ENCODE results near the gene CACFD1.
"Not testable (repeated sequence)": the region's sequence is repeated elsewhere in the genome, so short reads cannot be mapped to it uniquely, and the experiment has no call there.

The CACFD1 gene

DNA sequence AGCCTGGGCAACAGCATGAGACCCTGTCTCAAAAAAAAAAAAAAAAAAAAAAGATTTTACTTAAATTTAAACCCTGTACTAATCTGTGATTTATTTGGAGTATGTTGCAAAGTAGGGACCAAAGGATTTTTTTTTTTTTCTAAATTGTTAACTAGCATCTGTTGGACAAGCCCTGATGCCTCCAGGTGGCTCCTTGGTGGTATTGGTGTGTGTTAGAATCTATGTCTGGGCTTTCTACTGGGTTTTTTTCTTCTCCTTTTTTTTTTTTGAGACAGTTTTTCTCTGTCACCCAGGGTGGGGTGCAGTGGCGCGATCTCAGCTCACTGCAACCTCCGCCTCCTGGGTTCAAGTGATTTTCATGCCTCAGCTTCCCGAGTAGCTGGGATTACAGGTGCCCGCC is 7.9 kb upstream of the CACFD1 start:
- not testable (repeated sequence) for H3K9me3 Mint-ChIP-seq, DNase-seq, H3K36me3 Mint-ChIP-seq, H3K4me3 Mint-ChIP-seq, H3K4me1 Mint-ChIP-seq, H3K27me3 Mint-ChIP-seq, H3K27ac Mint-ChIP-seq
- ATAC-seq (replicated peaks): peak in 1 of 2 donors; percentile 53

DNA sequence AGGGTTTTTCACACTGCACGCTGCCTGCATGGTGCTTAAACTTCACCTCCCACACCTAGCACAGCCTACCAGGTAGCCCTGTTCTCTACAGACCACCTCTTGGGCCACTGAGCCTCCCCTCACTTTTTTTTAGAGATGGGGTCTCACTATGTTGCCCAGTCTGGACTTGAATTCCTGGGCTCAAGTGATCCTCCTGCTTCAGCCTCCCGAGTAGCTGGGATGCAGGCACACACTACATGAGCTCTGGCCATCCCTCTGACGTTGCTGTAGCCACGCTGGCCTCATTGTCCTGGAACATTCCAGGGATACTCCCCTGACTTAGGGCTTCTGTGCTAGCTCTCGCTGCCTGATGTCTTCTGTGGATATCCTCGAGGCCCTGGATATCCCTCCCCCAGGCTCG is 7.2 kb upstream of the CACFD1 start:
- Mint-ChIP-seq H3K4me1 (peaks cover 0 to 6% of the 10 kb centered on the region in 2 donors), H3K27ac (no peak overlapping the region), H3K4me3 (no peak overlapping the region), H3K9me3 (no peaks in the 10 kb centered on the region), H3K27me3 (no peaks in the 10 kb centered on the region), H3K36me3 (no peaks in the 10 kb centered on the region)
- ATAC-seq (replicated peaks) (no peak), DNase-seq (no peak)

DNA sequence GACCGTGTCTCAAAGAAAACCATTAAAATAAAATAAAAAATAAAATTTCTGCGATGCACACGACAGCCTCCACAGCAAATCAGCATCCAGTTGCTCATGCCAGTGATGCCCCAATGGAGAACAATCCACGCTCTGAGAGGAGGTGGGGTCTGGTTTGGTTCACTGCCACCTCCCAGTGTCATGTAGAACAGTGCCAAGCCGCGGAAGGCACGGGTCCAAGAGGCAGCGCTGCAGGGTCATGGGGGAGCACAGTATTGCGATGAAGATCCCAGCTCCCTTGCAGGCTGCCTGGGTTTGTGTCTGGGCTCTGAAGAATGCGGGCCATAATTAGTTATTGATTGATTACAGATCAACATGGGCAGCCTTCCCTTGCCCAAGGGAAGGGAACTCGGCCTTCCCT is 6.1 kb upstream of the CACFD1 start:
- Mint-ChIP-seq H3K27ac (no peak overlapping the region), H3K36me3 (no peaks in the 10 kb centered on the region), H3K9me3 (no peaks in the 10 kb centered on the region), H3K4me1 (peaks cover 0 to 6% of the 10 kb centered on the region in 2 donors), H3K27me3 (no peaks in the 10 kb centered on the region), H3K4me3 (no peak overlapping the region)
- ATAC-seq (replicated peaks) (no peak), DNase-seq (no peak)

DNA sequence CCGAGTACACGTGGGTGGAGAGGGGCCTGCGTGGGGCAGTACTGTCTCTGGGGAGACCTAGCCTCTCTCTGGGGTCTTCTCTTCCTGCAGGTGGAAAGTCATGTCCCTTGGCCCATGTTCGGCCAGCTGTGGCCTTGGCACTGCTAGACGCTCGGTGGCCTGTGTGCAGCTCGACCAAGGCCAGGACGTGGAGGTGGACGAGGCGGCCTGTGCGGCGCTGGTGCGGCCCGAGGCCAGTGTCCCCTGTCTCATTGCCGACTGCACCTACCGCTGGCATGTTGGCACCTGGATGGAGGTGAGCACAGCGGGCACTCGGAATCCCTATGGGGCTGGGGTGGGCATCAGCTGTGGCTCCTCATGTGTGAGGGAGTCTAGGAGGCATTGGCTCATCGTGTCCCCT is 5.5 kb upstream of the CACFD1 start:
- no peak for DNase-seq
- no peak overlapping the region for H3K4me3 Mint-ChIP-seq
- peaks cover 6% of the 10 kb centered on the region in 2 donors for H3K4me1 Mint-ChIP-seq
- H3K27me3 Mint-ChIP-seq: no peaks in the 10 kb centered on the region
- no peak overlapping the region for H3K27ac Mint-ChIP-seq
- ATAC-seq (replicated peaks): no peak
- H3K36me3 Mint-ChIP-seq: no peaks in the 10 kb centered on the region
- H3K9me3 Mint-ChIP-seq: no peaks in the 10 kb centered on the region

DNA sequence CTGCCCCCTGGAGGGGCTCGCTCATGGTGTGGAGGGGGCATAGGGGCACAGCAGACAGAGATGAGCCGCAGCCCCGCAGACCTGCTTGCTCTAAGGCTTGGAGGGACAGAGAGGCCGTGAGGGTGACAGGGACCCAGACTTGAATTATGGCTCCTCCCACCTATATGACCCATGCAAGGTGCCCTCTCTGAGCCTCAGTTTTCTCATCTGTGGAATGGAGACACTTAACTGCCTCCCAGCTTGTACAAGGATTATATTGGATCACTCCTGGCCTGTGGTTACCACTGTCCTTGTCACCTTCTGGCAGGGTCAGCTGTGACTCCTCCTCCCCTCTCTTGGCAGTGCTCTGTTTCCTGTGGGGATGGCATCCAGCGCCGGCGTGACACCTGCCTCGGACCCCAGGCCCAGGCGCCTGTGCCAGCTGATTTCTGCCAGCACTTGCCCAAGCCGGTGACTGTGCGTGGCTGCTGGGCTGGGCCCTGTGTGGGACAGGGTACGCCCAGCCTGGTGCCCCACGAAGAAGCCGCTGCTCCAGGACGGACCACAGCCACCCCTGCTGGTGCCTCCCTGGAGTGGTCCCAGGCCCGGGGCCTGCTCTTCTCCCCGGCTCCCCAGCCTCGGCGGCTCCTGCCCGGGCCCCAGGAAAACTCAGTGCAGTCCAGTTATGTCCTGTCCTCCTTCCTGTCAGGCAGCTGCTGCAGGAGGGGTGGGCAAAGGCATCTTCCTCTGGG is 4.7 kb upstream of the CACFD1 start:
- Mint-ChIP-seq H3K4me3 (no peak overlapping the region), H3K27me3 (no peaks in the 10 kb centered on the region), H3K9me3 (no peaks in the 10 kb centered on the region), H3K36me3 (no peaks in the 10 kb centered on the region), H3K27ac (no peak overlapping the region), H3K4me1 (peaks cover 6 to 7% of the 10 kb centered on the region in 2 donors)
- ATAC-seq (replicated peaks) (no peak), DNase-seq (no peak)

DNA sequence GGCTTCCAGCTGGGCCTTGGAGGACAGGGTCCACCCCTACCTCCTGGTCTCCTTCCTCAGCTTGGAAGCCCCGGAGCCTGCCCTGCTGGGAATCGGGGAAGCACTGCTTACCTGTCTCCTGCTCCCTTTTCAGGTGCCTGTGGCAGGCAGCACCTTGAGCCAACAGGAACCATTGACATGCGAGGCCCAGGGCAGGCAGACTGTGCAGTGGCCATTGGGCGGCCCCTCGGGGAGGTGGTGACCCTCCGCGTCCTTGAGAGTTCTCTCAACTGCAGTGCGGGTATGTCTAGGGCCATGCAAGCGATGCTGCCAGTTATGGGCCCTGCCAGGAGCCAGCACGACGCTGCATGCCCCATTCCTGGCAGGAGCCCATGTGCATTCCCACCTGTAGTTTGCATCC is 3.8 kb upstream of the CACFD1 start:
- no peak overlapping the region for H3K4me3 Mint-ChIP-seq
- no peaks in the 10 kb centered on the region for H3K36me3 Mint-ChIP-seq
- ATAC-seq (replicated peaks) (no peak), DNase-seq (no peak)
- no peaks in the 10 kb centered on the region for H3K9me3 Mint-ChIP-seq
- no peak overlapping the region for H3K27ac Mint-ChIP-seq
- H3K4me1 Mint-ChIP-seq: peaks cover 12 to 13% of the 10 kb centered on the region in 2 donors
- H3K27me3 Mint-ChIP-seq: no peaks in the 10 kb centered on the region

DNA sequence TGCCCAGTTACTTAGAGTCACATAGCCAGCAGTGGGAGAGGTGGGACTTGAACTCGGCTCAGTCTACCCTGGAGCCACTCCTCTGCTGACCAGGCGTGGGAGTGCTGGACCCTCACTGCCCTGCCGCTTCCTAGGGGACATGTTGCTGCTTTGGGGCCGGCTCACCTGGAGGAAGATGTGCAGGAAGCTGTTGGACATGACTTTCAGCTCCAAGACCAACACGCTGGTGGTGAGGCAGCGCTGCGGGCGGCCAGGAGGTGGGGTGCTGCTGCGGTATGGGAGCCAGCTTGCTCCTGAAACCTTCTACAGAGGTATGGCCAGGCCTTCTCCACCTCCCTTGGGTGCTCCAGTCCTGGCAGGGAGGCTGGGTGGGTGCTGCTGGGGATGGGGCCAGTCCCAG is 3.4 kb upstream of the CACFD1 start:
- no peaks in the 10 kb centered on the region for H3K36me3 Mint-ChIP-seq
- H3K4me3 Mint-ChIP-seq: no peak overlapping the region
- ATAC-seq (replicated peaks) (no peak), DNase-seq (no peak)
- no peaks in the 10 kb centered on the region for H3K27me3 Mint-ChIP-seq
- peaks cover 17 to 18% of the 10 kb centered on the region in 2 donors for H3K4me1 Mint-ChIP-seq
- no peaks in the 10 kb centered on the region for H3K9me3 Mint-ChIP-seq
- no peak overlapping the region for H3K27ac Mint-ChIP-seq

DNA sequence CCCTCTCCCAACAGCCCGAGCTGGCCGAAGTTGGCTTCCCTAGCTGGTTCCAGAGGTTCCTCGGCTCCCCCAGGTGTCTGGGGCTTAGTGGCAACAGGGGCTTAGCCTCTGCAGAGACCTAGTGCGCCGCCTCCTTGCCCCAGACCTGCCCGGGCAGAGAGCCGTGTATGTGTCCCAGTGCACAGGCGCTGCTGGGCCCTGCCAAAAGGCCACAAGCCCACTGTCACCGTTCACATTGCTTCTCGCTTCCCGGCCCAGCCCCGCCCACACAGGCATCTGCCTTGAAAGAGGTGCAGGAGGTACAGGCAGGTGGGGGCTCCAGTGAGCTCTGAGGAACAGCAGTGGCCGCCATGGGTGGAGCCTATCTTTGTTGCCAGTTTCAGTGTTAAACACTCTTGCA is 2.5 kb upstream of the CACFD1 start:
- no peak for ATAC-seq (replicated peaks)
- H3K27ac Mint-ChIP-seq: no peak overlapping the region
- H3K9me3 Mint-ChIP-seq: no peaks in the 10 kb centered on the region
- H3K4me3 Mint-ChIP-seq: no peak overlapping the region
- no peaks in the 10 kb centered on the region for H3K27me3 Mint-ChIP-seq
- no peak for DNase-seq
- no peaks in the 10 kb centered on the region for H3K36me3 Mint-ChIP-seq
- peaks cover 17 to 23% of the 10 kb centered on the region in 2 donors for H3K4me1 Mint-ChIP-seq

DNA sequence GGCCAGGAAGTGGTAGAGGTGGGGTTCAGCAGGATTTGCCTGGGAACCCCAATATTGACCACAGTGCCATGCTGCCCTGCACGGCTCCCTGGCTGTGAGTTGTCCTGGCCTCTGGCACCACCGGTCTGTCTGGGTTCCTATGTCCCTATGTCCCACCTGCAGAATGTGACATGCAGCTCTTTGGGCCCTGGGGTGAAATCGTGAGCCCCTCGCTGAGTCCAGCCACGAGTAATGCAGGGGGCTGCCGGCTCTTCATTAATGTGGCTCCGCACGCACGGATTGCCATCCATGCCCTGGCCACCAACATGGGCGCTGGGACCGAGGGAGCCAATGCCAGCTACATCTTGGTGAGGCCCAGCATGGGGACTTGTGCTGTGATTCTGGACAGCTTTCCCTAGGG is 2.0 kb upstream of the CACFD1 start:
- no peaks in the 10 kb centered on the region for H3K9me3 Mint-ChIP-seq
- H3K27me3 Mint-ChIP-seq: no peaks in the 10 kb centered on the region
- no peak for DNase-seq
- H3K36me3 Mint-ChIP-seq: no peaks in the 10 kb centered on the region
- ATAC-seq (replicated peaks): no peak
- H3K4me3 Mint-ChIP-seq: no peak overlapping the region
- peaks cover 20 to 23% of the 10 kb centered on the region in 2 donors for H3K4me1 Mint-ChIP-seq
- H3K27ac Mint-ChIP-seq: no peak overlapping the region

DNA sequence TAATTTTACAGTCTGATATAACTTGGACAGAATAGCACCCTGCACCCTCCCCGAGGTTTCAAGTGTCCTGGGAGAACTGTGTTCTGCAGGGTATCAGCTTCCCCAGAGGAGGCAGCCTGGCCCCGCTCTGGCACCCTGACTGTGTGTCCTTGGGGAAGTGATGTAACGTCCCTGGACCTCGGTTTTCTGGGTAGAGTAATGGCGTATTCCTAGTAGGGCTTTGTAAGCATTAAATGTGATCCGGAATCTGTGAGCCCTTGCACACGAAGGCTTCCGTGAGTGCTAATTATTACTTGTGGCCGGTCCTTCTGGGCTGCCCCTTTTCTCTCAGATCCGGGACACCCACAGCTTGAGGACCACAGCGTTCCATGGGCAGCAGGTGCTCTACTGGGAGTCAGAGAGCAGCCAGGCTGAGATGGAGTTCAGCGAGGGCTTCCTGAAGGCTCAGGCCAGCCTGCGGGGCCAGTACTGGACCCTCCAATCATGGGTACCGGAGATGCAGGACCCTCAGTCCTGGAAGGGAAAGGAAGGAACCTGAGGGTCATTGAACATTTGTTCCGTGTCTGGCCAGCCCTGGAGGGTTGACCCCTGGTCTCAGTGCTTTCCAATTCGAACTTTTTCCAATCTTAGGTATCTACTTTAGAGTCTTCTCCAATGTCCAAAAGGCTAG is 1.0 kb upstream of the CACFD1 start:
- Mint-ChIP-seq H3K4me3 (peak overlapping the region; percentile 97 to 100), H3K27me3 (no peaks in the 10 kb centered on the region), H3K4me1 (peaks cover 20 to 29% of the 10 kb centered on the region in 2 donors), H3K36me3 (peaks cover 0 to under 1% of the 10 kb centered on the region in 2 donors), H3K27ac (no peak overlapping the region), H3K9me3 (no peaks in the 10 kb centered on the region)
- DNase-seq: no peak
- no peak for ATAC-seq (replicated peaks)

DNA sequence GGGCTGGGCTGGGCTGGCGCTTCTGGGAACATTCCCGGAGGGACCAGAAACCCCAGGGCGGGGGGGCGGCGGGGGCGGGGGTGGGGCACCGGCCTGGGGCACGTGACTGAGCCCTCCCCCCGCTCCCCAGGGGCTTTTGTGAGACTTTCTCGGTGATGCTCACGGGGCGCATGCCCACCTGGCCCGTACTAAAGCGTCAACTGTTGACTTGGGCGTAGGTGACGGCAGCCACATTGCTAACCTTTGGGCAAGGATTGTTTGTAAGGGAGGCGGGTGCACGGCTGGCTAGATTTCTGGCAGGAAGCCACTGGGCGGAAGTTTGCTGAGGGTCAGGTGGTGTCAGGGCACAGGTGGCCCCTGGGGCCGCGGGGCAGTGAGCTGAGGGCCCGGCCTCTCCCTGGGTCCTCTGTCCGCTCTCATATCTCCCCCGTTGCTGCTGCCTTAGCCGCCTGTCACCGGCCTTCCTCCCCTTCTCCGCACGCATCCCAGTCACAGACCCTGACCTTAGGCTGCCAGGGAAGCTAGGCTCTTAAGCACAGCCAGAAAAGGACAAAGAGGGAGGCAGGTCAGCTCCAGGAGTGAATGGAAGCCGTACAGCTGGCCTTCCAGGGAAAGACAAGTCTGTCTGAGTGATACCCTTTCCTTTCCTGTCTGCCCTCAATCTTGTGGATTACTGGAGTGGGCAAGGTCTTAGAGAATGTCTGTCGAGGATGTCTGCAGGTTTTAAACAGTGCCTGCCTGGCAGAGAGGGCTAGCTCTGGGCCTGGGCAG is 812 bp downstream of the CACFD1 start:
- peak overlapping the region; percentile 92 for H3K27ac Mint-ChIP-seq
- no peaks in the 10 kb centered on the region for H3K27me3 Mint-ChIP-seq

DNA sequence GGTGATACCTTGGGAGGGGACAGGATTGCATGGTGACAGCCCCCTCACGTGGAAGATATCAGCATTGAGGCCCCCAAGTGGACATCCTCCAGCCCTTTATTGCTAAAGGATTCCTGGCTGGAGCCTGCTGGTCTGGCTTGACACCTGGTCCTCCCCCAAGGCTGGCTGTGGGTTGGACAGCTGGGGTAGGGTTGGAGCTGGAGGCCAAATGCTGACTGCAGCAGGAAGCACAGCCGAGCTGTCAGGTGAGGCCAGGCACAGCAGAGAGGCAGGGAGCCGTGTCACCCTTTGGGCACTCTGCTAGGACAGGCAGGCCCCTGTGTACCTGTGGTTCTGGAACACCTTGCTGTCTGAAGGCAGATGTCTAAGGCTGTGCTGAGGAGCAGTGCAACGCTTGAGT is 2.2 kb downstream of the CACFD1 start:
- H3K36me3 Mint-ChIP-seq: peaks cover 0 to 6% of the 10 kb centered on the region in 2 donors
- DNase-seq: no peak
- H3K4me3 Mint-ChIP-seq: no peak overlapping the region
- H3K9me3 Mint-ChIP-seq: no peaks in the 10 kb centered on the region
- no peaks in the 10 kb centered on the region for H3K27me3 Mint-ChIP-seq
- no peak overlapping the region for H3K27ac Mint-ChIP-seq
- H3K4me1 Mint-ChIP-seq: peaks cover 23 to 34% of the 10 kb centered on the region in 2 donors
- ATAC-seq (replicated peaks): no peak

More for the DNA sequence above, 812 bp downstream of the CACFD1 start:
- DNase-seq: peak; percentile 81
- peak; percentile 62 to 66 for ATAC-seq (replicated peaks)
- H3K9me3 Mint-ChIP-seq: no peaks in the 10 kb centered on the region
- peak overlapping the region; percentile 83 to 100 for H3K4me3 Mint-ChIP-seq
- peaks cover 23 to 34% of the 10 kb centered on the region in 2 donors for H3K4me1 Mint-ChIP-seq
- peaks cover 0 to 6% of the 10 kb centered on the region in 2 donors for H3K36me3 Mint-ChIP-seq

DNA sequence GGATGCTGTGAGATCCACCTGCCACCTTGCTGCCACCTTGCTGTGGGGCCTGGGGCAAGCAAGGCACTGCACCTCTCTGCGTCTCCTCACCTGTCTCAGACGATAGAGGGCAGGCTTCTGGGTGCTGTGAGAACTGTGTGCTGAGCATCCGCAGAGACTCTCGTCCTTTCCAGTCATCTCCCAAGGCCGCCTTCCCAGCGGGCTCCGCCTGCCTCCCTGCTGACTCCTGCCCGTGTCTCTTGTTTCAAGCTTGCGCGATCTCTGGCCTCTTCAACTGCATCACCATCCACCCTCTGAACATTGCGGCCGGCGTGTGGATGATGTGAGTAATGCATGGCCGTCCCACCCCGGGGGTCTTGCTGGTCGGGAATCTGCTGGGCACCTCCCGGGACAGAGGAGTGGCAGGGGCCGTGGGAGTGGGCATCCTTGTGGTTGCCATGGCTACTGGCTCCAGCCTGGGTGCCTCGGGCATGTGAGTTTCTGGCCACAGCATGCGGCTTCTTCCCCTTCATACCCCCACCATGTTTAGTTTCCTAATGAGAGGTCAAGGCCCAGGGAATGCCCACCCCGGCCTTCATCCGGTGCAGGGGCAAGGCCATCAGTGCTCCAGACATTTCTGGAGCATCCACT is 3.6 kb downstream of the CACFD1 start:
- no peaks in the 10 kb centered on the region for H3K27me3 Mint-ChIP-seq
- H3K4me3 Mint-ChIP-seq: no peak overlapping the region
- H3K27ac Mint-ChIP-seq: no peak overlapping the region
- no peaks in the 10 kb centered on the region for H3K9me3 Mint-ChIP-seq
- no peak for DNase-seq
- peaks cover 23 to 34% of the 10 kb centered on the region in 2 donors for H3K4me1 Mint-ChIP-seq
- ATAC-seq (replicated peaks): no peak
- H3K36me3 Mint-ChIP-seq: peaks cover 0 to 6% of the 10 kb centered on the region in 2 donors

DNA sequence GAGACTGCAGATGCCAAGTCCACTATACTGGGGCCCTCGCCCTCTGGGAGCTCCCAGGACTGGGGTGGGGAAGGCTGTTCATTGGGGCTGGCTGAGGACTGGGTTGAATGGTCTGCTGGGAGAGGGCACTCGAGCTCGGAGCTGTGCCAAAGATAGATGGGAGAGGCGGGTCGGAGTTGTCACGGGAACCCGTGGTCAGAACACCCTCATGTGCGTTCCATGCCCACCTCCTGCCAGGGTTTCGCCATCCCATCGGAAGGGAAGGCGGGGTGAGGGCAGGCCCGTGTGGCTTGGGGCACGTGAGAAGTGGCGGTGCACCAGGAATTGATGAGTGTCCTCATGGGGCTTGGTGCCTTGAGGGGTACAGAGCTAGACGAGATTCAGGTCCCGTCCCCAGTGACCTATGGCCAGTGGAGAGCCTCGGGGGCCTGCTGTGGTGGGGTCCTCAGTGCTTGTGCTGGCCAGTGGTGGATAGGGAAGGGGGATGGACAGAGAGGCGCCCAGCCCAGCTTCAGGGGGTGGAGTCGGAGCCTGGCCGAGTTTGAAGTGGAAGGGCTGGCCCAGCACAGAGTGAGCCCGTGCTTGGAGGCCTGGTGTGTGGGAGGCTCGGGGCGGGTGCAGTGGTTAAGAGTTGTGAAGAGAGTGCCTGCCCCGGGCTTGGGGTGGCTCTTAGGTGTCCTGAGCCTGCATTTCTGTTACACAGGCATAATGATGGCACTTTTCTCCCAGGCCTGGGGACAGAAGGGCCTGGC is 4.3 kb downstream of the CACFD1 start:
- no peaks in the 10 kb centered on the region for H3K27me3 Mint-ChIP-seq
- H3K4me3 Mint-ChIP-seq: no peak overlapping the region
- H3K9me3 Mint-ChIP-seq: no peaks in the 10 kb centered on the region
- no peak overlapping the region for H3K27ac Mint-ChIP-seq
- peaks cover 23 to 31% of the 10 kb centered on the region in 2 donors for H3K4me1 Mint-ChIP-seq
- H3K36me3 Mint-ChIP-seq: peaks cover 0 to 6% of the 10 kb centered on the region in 2 donors
- ATAC-seq (replicated peaks): no peak
- DNase-seq: no peak
